Dermis lymphatic vessel endothelial cell (primary cell): ENCODE results near the gene CEP126. TPM values are rescaled to one million over a fixed set of nuclear protein-coding genes. Genes with fewer than 3 reads are reported as not detected.

Source experiments
- total RNA-seq: library from RNA; depleted of rRNA; stranded (reverse); fragments of >200 nt; gene quantifications from 2 replicates; pipeline ENCODE4 v1.2.1, GENCODE V29; 2014

The CEP126 gene, protein sequence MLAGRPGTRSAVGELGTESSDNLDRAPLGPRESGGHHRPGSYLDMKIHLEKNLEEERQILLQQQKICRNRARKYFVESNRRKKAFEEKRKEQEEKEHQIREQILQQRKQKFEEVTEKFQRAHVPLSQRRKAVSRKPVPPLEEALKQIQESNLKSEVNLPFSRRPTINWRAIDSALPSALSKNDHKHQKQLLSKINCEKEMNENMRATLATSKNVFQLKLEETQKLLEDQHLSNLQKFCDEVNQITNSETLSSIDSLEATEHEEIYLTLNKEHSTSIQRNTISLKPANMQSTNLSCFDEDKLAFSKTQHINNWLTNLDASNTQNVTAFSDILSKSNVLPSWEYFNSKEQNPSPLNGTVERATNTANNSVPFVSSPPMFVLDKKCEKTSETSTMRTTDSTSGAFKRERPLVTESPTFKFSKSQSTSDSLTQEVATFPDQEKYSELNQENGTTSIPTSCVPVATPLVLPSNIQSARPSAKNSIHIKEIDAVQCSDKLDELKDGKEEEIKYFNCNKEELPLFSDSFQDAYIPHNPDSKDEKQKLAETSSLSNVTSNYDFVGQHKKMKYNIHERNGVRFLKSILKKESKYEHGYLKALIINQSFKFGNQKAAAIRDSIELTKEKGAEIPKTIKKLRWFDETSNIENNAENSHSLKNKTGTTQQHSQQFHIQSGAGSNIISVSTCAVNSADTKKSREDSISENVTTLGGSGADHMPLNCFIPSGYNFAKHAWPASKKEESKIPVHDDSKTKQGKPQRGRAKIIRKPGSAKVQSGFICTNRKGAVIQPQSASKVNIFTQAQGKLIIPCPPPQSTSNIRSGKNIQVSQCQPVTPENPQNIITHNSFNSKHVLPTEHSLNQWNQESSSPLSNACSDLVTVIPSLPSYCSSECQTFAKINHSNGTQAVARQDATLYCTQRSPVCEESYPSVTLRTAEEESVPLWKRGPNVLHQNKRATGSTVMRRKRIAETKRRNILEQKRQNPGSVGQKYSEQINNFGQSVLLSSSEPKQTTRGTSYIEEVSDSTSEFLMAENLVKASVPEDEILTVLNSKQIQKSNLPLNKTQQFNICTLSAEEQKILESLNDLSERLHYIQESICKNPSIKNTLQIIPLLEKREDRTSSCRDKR
- total RNA-seq = 0.43 and 2.1 TPM in 2 replicates

DNA sequence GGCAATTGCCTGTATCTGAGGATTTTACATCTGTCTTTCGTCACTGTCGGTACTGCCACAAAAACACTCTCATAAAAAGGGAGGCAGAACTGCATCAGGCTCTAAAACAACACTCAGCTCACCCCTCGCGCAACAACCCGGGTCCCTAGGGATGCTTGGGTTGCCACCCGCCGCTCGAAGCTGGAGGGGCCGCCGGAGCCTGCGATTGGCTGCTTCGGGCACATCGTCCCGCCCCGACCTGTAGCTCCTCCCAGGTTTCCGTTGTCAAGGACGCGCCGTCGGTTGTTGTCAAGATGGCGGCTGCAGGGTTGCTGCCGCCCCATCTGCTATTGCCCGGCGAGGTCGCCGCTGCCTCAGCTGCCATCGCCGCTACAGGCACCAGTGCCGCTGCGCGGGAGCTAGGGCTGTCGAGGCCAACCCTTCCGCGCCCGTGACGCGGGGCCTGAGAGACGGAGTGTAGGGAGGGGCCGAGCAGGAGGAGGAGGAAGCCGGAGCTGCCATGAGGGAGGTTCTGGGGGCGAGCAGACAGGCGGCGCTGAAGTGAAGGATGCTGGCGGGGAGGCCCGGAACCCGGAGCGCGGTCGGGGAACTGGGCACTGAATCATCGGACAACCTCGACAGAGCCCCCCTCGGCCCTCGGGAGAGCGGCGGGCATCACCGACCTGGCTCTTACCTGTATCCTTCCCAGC, at the start of gene CEP126:
Gene CEP126, plus strand, starts transcription at position 273 of the 689 bp plus-strand sequence. Its CDS starts 275 bp downstream, at position 548.

DNA sequence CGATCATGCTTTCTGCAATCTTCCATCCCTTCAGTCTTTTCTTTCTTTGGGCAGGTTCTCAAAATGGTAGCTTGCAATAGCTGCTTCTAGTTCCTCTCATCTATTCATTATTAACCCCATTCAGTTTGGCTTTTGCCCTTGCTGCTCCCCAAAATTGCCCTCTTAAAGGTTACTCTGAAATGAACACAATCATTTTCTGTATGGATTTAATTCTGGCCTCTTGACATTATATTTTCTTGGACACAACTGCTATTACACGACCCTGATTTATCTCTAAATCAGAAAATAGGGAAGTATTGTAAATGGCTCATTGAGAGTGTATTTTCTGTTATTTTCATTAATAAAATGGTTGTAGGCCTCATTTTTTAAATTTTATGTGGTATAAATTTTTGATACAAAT, 1.6 kb downstream of the CEP126 start, which contains the start of gene ANGPTL5:
Gene ANGPTL5, minus strand, starts transcription at position 101 of the 400 bp plus-strand sequence. CDS start 8,613 bp downstream, outside the sequence.

DNA sequence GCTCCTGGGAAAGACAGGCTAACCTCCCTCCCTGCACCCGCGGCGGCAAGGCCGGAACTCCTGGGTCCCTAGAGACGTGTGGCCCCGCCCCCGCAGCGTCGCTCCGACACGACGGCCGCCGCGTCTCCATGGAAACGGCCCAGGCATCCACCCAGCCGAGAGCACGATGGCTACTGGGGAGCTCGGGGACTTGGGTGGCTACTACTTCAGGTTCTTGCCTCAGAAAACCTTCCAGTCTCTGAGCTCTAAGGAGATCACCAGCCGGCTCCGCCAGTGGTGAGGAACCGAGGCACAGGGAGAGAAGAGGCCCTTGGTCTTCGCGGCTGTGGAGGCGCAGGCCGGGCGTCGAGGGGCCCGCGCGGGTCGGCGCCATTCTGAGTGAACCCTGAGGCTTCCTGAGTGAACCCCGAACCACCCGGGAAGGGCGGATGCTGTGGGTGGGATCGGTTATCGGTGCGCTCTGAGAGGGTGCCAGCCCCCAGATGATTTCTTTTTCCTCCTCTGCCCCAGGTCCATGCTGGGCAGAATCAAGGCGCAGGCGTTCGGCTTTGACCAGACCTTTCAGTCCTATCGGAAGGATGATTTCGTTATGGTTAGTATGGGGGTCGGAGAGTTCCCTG, 132.6 kb downstream of the CEP126 start, which contains the start of gene CFAP300:
Gene CFAP300, plus strand, starts transcription at position 133 of the 620 bp plus-strand sequence. Its CDS starts 34 bp downstream, at position 167.

Other genes with a start within 250 kb of the CEP126 start
- gene ANGPTL5, start 1.5 kb downstream of the CEP126 start, total RNA-seq = 0.17 TPM in 1 of 2 replicates, not detected in the other
- 0.11 TPM in 1 of 2 replicates, not detected in the other for gene CFAP300, start 132.4 kb downstream of the CEP126 start, total RNA-seq
- gene YAP1, start 195.4 kb downstream of the CEP126 start, total RNA-seq = 87.6 and 93.5 TPM in 2 replicates